ENCODE measurements around the gene HNRNPA0.
"Not testable (repeated sequence)": the region's sequence is repeated elsewhere in the genome, so short reads cannot be mapped to it uniquely, and the experiment has no call there.

HNRNPA0 gene

DNA sequence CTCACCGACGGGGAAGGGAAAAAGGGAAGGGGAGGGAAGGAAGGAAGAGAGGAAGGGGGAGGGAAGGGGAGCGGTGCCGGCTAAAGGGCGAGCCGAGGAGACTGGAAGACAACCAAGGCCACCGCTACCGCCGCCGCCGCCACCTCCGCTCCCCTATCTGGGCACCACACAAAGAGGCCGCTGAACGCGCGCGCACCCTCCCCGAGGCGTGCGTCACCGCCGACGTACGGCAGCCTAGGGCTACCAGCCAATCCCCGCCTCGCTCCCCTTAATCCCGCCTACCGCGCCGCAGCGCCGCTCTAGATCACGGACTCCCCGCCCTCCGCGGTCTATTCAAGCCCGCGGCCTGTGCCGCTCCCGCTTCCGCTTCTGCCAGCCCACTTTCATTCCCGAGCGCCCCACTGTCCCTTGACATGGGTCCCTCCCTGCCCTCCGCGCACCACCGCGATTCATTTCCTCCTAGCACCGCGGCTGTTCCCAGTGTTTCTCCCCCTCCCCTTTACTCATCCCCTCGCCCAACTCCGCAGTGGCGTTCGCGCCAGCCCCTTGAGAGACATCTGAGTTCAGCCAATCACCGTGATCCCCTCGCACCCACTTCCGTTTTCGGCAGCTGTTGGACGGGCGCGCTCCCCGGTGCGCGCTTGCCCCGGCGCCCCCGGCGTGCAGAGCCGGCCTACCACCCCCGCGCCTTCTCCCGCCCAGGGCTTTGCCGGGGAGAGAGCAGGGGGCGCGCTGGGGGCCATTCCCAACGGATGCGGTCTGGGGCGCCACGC is at the start of gene HNRNPA0:
Gene HNRNPA0 (minus strand): TSS at position 176 of the 773 bp plus-strand sequence. CDS start 297 bp downstream, outside the sequence.
- DNase-seq, result peak; percentile 73

DNA sequence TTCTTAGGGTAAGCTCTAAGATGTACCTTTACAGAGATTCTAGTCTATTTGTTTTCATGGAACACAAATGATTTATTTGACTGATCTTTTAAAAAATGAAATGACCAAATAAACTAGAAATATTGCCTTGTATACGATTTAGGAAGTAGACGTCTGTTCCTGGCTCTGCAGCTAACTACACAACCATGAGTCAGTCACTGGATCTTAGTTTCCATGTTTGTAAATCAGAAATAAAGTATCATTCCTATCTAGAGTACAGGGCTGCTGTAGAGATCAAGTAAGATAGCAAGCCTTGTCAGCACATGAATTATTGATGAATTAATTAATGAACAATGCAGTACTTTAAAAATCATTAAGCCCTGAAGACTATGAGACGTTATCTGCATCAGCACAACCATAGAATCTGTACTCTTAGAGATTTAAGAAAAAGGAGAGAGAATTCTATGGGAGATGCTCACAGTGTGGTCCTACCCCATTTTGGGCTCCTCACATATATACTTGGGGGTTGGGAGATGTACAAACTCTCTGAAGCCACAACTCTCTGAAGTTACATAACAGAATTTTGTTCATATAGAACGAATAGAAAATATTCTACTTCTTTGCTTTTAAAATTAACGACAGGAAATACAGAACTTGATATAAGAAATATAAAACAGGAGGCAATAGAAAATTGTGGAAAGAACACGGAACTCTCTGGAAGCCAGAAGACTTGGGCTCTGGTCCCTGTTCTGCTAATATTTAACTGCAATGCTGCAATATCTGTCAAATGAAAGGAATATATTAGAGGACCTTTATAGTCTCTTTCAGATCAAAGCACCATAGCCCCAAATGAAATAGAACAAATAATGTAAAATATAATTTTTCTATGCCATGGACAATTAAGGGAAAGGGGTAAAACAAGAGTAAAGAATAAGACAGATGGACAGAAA is 48.4 kb upstream of the HNRNPA0 start:
- no peak for DNase-seq

DNA sequence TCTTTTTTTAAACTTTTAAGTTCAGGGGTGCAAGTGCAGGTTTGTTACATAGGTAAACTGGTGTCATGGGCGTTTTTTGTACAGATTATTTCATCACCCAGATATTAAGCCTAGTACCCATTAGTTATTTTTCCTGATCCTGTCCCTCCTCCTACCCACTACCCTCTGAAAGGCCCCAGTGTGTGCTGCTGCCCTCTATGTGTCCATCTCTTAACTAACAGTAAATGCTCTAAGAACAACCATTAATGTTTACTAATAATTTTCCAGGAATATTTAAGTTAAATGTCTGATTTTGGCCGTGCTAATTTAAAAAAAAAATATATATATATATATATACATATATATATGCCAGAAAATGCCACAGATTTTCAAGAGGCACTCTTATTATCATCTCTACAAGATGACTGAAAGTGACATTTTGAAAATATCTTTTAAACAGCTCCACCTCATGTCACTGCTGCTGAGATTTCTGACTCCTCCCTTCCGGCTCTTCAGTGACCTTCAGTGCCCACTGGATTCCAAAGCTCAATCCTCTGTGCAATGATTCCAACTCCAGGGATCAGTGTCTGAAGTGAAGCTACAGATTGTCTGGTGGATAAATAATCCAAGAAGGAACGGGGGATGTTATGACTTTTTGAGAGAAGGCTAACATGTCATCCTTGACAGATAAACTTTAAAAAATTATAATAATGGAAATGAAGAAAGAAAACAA is 46.7 kb upstream of the HNRNPA0 start:
- no peak for DNase-seq

DNA sequence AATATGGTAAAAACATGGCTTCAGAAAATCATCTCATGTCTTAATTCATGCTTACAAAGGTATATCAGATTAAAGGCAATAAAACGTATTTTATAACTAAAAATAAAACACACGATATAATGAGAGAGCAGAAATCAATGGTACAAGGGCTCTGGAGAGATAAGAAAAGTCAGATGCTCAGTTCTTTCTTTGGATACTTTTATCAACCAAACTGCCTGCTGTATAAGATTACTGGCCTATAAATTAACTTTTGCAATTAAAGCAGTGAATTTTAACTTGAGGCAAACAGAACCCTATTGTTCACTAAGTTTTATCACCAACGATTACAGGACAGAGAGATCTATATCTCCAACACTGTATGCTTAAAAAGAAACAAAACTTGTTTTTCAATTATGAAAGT is 42.1 kb upstream of the HNRNPA0 start:
- DNase-seq, result no peak

DNA sequence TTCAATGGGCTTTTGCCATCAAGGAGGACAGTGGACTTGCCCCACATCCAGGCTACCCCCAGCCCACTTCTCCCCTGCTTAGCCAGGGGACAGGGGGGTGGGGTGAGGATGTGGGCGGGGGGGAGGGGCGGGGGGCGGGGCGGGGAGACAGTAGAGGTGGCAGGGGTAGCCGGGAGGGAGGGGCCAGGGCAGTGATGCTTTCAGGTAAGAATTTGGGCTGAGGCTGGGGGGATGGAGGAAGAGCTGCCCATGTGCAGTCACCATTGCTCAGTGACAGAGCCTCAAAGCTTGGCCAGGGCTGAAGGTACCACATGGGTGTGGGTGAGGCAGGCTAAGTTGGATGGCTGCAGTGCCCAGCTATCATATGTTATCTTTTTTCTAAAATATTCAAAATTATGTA is 40.7 kb upstream of the HNRNPA0 start:
- no peak for DNase-seq

DNA sequence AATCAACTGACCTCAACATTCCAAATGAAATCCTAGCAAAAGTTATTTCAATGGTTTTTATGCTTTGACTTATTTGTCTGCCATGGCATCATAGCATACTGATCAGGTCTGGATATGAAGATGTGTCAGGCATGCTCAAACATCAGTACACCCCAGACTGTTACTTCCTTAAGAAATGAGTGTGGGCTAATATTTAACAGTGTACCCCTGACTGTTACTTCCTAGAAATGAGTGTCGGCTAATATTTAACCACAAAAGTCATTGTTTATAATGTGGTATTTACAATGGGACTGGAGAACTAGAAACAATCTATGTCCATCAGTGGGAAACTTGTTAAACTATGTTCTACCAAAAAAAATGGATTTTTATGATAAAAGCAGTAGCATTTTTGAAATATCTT is 38.1 kb upstream of the HNRNPA0 start:
- DNase-seq, result no peak

DNA sequence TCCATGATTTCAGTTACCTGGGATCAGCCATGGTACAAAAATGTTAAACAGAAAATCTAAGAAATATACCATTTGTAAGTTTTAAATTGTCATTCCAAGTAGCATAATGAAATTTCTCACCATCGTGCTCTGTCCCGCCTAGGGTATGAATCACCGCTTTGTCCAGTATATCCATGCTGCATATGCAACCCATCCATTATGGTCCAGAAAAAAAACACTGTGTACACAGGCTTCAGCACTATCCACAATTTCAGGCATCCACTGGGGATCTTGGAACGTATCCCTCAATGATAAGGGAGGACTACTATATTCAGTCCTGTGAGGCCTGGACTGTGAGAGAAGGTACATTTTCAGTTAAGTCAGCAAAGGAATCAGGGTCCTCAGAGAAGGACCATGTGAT is 37.6 kb upstream of the HNRNPA0 start:
- no peak for DNase-seq

DNA sequence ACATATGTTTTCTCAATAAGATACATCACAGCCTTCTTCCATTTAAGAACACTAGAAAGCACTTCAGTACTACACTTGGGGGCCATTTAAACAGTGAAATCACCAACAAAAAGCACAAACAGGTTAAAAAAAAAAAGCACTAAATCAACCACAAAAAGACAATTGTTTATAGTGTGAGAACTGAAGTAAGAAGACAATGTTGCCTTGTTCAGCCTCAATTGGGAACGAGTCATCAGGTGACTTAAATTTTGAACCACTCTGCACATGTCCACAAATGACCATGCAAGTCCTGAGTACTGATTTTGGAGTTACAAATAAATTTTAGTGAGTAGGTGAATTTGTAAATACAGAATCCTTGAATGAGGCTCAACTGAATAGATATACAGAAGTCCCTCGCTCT is 37.2 kb upstream of the HNRNPA0 start:
- DNase-seq, result no peak

DNA sequence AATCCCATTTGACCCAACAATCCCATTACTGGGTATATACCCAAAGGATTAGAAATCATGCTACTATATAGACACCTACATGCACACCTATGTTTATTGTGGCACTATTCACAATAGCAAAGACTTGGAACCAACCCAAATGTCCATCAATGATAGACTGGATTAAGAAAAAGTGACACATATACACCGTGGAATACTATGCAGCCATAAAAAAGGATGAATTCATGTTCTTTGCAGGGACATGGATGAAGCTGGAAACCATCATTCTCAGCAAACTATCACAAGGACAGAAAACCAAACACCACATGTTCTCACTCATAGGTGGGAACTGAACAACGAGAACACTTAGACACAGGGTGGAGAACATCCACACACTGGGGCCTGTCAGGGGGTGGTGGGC is 34.4 kb upstream of the HNRNPA0 start:
- not testable (repeated sequence) for DNase-seq

DNA sequence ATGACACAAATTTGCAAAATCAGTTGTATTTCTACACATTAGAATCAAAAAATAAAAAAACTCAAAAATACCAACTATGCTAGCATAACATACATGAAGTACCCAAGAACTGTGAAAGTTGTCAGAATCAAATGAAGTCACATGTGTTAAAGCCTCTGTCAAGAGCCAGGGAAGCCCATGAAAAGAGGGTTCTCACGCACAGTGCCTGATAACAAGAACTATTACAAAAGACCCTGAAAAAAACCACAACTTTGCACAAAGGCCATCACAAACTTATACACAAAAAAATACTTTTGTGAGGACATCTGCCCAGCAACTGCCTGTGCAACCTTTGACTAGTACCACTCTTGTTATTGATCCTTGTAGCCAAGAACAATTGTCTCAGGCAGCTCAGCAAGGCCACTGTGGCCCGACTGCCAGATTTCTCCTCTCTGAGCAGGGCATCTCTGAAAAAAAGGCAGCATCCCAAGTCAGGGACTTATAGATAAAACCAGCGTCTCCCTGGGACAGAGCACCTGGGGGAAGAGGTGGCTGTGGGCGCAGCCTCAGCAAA is 28.9 kb upstream of the HNRNPA0 start:
- no peak for DNase-seq

DNA sequence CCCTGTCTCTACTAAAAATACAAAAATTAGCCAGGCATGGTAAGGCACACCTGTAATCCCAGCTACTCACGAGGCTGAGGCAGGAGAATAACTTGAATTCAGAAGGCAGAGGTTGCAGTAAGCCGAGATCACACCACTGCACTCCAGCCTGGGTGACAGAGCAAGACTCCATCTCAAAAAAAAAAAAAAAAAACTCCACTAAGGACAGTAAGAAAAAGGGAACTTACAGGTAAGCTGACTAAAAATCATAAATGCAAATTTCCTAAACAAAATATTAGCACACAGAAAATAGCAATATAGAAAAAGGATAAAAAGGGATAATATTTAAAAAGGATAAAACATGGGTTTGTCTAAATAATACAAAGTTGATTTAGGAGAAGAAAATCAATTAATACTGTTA is 27.9 kb upstream of the HNRNPA0 start:
- no peak for DNase-seq

DNA sequence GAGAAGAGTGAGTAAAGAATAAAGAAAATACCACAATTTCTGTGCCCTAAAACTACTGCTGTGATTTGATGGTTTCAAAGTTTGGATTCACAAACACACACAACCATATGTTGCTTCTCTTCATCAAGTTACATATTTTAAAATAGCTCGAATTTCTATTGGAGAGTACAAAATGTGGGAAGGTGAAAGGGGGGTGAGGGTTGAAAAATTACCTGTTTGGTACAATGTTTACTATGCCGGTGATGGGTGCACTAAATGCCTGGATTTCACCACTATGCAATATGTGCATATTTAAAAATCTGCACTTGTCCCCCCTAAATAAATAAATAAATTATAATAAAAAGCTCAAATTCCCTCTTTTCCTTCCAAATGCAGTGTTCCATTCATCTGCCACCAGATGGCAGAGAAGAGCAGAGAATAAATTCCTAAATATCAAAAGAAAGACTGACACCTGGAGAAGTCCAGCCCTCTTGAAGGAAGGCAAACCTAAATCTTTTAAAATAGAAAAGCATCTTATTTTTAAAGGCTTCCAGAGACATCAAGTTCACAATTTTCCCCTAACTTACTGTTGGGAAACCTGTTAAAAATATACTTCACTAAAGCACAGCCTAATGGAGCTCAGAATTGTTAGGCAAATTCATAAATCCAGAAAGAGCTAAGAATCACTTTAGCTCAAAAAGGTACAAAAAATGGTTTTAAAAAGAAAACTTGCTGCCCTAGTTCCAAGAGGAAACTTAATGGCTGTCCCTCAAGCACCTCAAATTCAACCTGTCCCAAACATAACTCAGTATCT is 24.8 kb upstream of the HNRNPA0 start:
- DNase-seq, result no peak

DNA sequence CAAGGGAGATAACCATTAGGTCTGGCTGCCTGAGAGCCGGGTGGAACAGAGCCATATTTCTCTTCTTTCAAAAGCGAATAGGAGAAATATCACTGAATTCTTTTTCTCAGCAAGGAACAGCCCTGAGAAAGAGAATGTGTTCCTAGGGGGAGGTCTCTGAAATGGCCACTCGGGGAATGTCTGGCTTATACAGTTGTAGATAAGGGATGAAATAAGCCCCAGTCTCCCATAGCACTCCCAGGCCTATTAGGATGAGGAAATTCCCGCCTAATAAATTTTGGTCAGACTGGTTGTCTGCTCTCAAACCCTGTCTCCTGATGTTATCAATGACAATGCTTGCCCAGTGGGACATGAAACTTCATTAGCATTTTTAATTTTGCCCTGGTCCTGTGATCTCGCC is 13.8 kb upstream of the HNRNPA0 start:
- DNase-seq, result not testable (repeated sequence)

DNA sequence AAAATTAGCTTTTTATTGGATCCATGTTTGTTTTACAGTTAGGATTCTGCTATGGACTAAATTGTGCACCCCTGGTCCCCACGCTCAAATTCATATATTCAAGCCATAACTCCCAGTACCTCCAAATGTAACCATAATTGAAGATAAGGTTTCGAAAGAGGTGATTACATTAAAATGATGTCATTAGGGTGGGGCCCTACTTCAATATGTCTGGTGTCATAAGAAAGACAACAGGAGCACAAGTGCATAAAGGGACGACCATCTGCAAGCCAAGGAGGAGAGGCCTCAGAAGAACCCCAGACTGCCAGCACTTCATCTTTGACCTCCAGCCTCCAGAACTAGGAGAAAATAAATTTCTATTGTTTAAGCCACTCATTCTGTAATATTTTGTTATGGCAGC is 7.4 kb upstream of the HNRNPA0 start:
- no peak for DNase-seq

DNA sequence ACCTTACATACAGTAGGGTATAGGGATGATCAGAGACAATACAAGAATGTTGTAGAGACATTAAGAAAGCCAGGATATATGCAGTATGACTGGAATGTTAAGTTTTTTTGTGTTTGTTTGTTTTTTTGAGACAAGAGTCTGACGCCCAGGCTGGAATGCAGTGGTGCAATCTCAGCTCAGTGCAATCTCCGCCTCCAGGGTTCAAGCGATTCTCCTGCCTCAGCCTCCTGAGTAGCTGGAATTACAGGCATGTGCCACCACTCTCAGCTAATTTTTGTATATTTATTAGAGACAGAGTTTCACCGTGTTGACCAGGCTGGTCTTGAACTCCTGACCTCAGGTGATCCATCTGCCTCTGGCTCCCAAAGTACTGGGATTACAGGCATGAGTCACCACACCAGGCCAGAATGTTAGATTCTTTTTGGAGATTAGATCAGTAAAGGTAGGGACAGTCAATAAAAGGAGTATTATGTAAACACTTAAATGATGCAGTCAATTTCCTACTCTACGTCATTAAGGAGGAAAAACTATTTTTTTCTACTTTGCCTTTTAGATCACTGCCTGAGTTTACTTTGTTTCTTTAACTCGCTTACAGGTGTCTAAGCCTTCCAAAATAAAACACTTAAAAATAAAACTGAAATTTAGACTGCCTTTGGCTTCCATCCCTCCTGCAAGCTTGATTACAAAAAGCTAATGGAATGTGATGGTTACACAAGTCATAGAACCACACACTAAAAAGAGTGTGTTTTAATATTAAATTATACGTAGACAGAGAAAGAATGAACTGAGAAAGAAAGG is 6.8 kb upstream of the HNRNPA0 start:
- DNase-seq, result no peak

DNA sequence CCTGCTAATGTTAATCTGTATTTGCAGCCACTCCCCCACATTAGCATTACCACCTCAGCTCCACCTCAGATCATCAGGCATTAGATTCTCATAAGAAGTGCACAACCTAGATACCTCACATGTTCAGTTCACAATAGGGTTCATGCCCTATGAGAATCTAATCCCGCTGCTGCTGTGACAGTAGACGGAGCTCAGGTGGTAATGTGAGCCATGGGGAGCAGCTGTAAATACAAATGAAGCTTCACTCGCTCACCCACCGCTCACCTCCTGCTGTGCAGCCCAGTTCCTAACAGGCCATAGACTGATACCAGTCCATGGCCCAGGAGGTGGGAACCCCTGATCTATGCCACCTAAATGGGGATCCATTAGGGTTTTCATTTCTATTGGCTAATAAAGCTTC is 6.1 kb upstream of the HNRNPA0 start:
- DNase-seq, result no peak

DNA sequence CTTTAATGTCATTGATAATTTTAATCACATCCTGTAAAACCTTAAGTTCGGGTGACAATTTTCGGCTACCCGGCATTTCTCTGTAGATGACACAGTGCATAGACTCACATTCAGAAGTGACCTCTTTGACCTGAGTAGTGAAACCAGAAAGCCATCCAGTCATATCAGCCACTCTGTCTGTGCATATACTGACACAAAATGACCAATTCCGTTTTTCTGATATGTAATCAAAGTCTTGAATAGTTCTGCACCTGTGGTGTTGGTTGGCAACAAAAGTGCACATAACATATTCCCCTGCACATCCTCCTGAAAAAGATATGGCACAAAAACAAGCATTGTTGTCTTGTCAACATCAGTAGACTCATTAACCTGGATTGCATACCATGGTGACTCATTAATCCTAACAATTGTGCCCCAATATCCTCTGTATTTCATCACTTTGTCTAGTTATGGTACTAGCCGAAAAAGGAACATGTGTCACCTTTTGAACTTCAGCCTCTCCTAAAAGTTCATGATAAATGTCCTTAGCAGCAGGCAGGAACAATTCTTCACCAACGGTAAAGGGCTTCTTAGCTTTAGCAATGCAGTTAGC is 4.6 kb upstream of the HNRNPA0 start:
- no peak for DNase-seq

DNA sequence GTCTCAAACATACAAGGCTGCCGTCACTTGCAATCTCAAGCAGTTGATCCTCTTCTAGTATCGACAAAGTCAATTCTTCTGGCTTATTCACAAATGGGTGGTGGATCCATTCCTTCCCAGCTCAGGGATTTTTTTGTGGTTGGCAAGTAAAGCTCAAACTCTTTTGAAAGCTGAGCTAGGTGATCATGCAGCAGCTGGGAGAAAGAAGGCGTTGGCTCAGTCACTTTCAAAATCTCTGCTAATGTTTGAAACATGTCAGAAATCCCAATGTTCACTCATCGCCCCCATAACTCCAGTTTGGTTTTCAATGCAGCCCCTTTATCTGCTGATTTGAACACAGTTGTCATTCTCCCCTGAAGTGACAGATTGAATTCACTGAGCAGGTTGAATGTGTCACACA is 4.0 kb upstream of the HNRNPA0 start:
- DNase-seq, result no peak

DNA sequence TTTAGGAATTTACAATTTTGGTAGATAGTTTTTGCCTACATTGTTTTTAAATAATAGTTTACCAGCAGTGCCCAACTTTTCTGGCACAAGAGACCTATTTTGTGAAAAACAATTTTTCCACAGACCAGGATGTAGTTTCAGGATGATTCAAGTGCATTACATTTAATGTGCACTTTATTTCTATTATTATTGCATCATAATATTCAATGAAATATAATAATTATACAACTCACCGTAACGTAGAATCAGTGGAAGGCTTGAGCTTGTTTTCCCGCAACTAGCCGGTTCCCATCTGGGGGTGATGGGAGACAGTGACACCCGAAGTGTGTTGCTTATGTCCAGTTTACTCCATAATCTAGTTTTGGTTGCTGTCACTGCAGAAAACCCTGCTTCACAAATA is 3.5 kb upstream of the HNRNPA0 start:
- no peak for DNase-seq

DNA sequence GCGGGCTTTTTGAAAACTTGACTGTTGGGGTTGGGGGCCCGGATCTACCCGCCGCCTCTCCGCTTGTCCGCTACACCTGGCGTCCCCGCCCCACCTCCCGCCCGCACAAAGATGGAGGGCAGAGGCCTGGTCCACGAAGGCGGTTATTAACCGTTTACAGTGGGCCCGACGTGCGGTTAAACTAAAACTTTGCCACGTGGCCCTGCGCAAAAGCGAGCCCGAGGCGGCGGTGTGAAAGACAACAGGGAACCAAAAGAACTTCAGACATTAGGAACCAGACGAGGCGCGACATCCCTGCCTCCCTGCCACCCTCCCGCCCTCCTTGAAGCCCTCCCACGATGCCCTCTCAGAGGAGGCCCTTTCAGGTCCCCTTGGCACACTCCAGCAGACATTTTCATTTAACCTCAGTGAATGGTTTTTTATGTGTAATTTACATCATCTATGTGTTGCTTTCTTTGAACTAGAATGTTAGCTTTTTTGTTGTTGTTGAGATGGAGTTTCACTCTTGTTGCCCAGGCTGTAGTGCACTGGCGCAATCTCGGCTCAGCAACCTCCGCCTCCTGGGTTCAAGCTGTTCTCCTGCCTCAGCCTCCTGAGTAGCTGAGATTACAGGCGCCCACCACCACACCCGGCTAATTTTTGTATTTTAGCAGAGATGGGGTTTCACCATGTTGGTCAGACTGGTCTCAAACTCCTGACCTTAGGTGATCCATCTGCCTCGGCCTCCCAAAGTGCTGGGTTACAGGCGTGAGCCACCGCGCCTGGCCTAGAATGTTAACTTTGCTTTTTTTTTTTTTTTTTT is 999 bp upstream of the HNRNPA0 start:
- DNase-seq, result no peak
